HG02840 (cell line): ENCODE data around the gene GATA2.

Source experiments
- ATAC-seq: cut with Tn5 transposase; IDR thresholded peaks from one replicate; pipeline ENCODE4 v1.9.1; 2021; ENCODE audit warnings: mild to moderate bottlenecking, moderate library complexity, moderate number of reproducible peaks; ENCODE audit not compliant: unreplicated experiment, low FRiP score

GATA2 gene

DNA sequence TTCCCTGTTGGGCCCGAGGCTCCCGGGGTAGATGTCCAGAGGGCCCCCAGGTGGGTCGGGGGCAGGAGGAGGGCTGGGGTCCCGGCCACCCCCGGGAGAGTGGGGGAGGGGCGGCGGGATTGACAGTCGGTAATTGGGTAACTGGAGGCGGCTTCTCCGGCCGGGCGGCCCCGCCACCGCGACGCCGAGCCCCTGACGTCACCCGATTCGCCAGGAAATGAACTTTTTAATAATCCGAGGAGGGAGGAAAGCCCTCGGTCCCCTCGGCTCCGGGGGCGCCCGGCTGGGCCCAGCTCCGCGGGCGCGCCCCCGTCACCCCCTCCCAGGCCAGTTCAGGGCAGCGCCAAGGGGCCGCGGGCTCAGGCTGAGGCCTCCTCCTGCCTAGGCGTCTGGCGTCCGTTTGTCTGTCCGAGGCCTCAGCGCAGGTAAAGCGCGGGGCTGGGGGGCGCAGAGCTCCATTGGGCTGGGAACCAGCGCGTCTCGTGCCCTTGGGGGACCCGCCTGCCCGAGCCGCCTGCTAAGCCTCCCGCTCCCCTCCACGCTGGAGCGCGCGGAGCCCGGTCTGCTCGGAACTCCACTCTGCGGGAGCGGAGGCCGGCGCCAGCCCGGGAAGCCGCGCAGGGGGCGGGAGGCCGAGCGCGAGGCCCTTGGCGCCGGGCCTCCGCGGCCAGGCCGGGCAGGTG is 3.9 kb downstream of the GATA2 start:
- ATAC-seq = no peak

- ATAC-seq = no peak
Measured at GRCh38 chr3:128488636-128488990, 4.4 kb downstream of the GATA2 start.

DNA sequence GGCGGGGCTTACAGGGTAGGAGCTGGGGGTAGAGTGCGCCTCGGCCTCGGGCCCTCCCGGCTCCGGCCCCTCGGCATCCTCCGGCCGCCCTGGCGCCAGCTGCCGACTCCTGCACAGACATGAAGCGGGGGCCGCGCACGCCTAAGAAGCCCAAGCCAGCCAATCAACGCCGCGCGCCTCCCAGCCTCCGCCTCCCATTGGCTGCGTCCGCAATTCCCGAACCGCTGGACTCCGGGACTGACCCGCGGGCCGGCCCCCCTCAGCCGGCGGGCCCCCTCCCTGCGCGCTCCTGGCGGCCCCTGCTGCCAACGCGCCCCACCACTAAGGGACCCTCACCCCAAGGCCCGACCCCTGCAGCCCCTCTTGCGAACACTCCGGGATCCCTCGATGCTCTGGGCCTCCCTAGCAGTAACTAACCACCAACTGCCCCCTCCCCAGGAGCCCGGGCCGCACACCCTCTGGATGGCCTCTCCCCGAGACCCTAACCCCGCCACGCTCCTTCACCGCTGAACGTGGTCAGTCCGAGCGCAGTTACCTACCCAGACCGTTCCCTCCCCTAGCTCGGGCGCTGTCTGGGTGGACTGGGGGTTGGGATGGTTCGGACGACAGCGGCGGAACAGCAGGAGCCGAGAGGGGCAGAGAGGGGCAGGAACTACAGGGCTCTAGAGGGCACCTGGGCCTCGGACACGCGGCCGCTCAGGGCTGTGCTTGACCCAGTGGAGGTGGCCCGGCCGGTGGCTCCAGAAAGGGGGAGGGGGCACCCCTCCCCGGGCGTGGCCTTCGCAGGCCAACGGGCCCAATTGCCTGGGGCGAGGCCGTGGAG is 5.0 kb downstream of the GATA2 start:
- no peak for ATAC-seq

DNA sequence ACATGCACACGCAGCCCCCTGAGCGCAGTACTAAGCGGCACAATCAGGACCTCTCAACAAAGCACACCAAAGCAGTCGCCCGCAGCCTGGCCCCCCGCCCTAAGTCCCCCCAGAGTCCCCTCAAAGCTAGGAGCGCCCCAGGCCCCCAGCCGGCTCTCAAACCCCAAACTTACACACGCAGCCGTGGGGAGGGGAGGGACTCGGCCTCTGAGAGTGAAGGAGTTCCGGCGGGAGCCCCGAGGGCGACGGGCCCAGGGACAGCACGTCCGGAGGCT is 5.5 kb downstream of the GATA2 start:
- no peak for ATAC-seq

DNA sequence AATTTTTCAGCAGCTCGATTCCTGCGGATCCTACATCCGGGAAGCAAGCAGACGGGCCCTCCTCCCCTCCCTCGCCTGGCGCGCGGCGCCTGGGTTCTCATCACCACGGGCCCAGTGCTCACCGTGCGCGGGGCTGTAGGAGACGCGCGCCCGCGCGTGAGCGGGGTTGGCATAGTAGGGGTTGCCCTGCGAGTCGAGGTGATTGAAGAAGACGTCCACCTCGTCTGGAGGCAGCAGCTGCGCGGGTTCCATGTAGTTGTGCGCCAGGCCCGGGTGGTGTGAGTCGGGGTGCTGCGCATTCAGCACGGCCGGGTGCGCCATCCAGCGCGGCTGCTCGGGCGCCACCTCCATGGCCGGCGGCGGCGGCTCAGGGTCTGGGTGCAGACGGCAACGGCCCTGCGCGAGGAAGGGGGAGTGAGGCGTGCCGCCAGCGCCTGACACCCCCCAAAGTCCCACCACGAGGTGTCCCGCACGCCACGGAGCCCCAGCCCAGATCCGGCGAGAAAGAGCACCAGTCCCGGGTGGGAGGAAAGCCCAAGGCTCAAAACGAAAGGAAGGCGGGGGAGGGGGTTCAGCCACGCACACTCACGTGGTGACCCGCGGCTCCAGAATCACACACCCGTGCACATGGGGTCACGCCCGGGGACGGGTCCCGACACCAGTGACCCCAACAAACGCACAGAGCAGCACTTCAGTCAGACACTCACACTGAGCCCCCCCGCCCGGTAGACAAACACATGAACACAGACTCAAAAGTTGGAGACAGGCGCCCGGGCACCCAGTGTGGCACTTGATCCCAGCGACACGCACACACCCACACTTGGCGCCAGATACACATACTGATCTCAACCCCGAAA is 6.1 kb downstream of the GATA2 start:
- ATAC-seq = no peak

DNA sequence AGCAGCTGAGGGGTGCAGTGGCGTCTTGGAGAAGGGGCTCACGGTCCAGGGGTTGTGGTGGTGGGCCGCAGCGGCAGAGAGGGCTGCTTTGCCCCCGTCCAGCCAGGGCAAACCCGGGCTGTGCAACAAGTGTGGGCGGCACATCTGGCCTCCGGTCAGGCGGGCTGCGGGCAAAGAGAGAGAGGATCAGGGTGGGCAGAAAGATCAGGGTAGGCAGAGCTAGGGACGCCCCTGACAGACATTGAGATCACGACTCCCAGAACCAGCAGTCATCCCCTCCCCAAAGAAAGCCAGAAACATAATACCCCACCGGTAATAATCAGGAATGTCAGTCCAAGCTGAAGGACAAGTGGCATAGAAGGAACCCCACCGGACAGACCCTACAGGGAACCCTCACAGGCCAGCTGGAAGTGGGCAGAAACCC is 6.8 kb downstream of the GATA2 start:
- ATAC-seq = no peak

DNA sequence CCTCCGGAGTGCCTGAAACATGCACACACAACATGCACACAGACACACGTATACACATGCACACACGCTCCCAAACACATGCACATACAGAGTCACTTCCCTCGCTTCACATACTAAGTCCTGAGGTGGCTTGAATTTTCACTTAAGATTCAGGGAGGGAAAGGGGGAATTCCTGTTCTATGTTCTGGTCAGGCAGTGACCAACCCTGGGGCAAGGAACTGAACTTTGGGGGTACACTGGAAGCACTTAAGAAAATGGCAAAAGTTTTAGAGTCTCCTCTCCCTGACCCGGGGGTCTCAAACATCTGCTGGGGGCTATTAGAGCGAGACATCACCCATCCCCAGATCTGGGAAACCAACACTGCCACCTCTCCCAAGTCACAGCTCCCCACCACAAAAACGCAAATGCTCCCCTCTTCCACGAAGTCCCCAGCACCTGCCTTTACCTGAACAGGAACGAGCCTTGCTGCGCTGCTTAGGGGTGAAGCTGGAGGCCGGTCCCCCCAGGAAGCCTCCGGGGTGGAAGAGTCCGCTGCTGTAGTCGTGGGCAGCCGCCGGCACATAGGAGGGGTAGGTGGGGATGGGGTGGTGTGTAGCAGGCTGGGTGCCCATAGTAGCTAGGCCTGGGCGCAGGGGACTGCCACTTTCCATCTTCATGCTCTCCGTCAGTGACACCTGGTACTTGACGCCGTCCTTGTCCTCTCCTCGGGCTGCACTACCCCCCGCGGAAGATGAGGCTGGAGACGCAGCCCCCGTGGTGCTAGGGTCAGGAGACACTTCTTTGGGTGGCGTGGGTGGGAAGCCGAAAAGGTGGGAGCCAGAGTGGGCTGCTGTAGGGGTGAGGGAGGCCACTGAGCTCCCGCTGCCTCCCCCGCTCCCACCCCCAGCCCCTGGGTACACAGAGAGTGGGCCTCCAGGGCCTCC is 7.5 kb downstream of the GATA2 start:
- no peak for ATAC-seq

GRCh38 chr3:128484404-128485281 is 8.4 kb downstream of the GATA2 start:
- ATAC-seq = no peak

DNA sequence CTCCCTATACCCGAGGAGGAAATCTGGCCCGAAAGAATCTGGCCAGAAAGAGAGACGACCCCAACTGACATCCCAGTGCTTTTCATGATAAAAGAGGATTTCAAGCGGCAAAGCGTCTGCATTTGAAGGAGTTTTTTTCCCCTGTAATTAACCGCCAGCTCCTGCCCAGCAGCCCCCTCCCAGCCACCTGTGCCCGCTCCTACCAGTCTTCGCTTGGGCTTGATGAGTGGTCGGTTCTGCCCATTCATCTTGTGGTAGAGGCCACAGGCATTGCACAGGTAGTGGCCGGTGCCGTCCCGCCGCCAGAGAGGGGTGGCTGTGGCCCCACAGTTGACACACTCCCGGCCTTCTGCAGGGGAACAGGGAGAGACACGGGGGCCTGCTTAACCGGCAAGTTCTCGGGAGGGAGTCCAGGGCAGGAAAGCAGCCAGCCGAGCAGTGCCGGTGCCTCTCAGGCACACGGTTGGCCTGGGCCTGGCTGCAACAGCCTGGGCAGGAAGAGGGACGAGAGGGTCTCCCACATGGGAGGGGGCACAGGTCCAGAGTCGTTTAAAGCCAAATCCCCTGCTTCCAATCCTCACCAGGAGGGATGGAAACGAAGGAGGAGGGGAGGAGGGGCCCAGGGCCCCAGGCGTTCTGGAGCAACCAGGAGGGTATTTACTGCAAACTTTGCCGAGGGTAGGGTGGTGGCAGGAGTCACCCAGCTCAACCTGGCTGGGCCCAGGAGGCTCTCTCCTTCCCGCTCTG is 9.2 kb downstream of the GATA2 start:
- no peak for ATAC-seq

GRCh38 chr3:128482666-128483656 is 10.0 kb downstream of the GATA2 start:
- ATAC-seq = no peak

GRCh38 chr3:128482175-128482574 is 10.8 kb downstream of the GATA2 start:
- ATAC-seq = no peak

DNA sequence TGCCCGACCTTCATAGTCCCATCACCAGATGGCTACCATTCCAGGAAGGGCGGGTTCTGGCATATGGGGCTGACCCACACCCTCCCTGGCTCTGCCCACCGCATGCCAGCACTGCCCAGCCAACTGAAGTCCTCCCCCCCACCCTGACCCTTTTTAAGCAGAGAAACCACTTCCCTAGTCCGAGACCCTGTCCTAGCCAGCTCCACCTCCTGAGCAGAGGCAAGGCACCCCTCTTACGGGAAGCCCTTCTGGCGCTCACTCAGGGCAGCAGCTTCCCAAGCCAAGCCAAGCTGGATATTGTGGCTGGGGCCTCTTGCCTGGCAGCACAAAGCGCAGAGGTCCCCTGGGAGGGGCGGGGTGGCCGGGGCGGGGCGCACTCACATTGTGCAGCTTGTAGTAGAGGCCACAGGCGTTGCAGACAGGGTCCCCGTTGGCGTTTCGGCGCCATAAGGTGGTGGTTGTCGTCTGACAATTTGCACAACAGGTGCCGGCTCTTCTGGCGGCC is 11.5 kb downstream of the GATA2 start:
- ATAC-seq = no peak

DNA sequence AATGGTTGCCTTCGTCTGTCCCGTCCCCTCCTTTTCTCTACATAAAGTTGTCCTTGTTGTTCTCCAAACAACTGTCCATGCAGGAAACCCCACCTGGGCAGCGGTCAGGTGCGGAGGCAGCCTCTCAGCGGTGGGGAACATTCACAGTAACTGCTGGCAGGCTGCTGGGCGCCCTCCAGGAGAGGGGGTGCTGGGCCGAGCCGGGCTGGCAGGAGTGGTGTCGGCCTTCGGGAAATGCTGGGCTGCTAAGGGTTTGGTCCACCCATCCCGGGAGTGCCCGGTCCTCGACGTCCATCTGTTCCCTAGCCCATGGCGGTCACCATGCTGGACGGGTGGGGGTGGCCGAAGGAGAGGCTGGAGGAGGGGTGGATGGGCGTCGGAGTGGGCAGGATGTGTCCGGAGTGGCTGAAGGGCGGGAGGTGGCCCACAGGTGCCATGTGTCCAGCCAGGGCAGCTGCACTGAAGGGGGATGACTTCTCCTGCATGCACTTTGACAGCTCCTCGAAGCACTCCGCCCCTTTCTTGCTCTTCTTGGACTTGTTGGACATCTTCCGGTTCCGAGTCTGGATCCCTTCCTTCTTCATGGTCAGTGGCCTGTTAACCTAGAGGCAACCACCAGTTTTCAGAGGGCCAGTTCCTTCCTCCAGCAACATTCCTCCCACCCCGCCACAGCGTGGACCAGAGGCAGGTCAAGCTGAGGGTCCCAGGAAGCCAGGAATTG is 12.1 kb downstream of the GATA2 start:
- ATAC-seq = no peak

DNA sequence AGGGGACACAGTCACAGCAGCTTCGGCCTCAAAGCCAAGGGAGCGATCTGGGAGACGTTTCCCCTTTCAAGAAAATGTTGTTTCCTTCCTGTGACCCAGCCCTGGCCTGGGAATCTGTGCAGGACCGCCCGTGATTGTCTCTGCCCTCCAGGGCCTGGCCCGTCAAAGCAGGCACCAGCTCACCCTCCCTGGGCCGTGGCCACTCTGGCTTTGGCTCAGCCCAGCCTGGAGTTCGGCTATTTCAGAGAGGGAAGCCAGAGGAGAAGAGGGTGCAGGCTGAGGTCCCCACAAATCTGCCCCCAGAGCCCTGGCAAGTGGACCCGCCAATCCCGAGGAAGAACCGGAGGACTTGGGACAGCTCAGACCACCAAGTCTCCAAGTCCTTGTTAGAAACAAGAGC is 12.7 kb downstream of the GATA2 start:
- ATAC-seq = no peak

- ATAC-seq = no peak
Measured at GRCh38 chr3:128479558-128480086, 13.4 kb downstream of the GATA2 start.
